GM19467 (cell line): ENCODE results near the gene PRR29.
"Not testable (repeated sequence)": the region's sequence is repeated elsewhere in the genome, so short reads cannot be mapped to it uniquely, and the experiment has no call there.

Experiments
- ATAC-seq: cut with Tn5 transposase; IDR thresholded peaks from one replicate; pipeline ENCODE4 v1.9.1; 2021; ENCODE audit warnings: mild to moderate bottlenecking, moderate library complexity; ENCODE audit not compliant: unreplicated experiment

PRR29 gene

DNA sequence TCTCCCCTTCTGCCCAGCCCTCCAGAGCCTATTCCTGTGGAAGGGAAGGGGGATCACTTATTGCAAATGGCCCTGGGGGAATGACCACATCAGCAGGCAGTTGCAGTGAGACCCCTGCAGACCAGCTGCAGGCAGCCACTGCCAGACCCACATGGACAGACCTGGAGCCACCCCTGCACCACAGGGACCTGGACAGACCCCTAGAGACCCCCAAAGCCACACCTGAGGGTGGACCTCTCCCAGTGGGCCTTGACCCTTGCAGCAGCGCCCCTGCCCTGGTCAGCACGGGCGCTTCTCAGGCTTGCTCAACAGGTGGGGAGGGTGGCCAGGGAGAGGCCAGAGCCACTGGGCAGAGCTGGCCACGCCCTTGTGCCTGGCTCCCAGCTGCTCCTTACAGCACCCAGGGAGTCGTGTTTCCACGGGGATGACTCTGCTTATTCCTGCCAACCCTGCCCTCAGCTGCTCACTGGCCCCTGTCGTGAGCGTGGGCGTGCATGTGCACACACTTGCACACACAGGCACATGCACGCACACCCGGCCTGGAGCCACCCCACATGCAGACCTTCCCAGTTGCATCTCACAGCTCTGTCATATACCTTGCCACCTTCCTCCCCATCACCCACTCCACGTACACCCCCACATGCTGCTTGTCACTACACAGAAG lies 24.1 kb upstream of the PRR29 start:
- ATAC-seq = no peak

DNA sequence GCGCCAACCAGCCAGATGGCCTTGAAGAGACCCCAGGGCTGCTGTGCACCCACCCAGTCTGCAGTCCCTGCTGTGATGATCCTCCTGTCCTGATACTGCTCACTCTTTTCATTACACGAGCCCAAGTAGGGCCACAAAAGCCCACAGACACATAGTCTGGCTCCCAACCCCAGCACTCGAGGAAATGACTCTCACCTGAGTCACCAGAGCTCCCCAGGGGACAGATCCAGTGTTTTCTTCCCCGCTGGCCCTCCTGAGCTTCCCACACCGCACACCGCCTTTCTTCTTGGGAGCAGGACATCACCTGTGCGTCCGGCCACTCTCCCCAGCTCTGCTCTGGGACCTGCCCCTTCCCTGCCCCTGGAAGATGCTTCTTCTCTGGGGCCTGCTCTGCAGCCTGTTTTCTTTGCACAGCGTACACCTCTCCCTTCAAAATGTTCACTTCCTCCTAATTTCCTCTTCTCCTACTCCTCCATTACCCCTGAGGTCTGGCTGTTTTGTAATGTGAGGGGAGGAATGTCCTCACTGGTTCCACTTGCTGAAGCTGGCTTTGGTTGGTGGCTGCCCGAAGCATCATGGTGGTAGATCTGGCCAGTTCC lies 23.5 kb upstream of the PRR29 start:
- ATAC-seq = no peak

DNA sequence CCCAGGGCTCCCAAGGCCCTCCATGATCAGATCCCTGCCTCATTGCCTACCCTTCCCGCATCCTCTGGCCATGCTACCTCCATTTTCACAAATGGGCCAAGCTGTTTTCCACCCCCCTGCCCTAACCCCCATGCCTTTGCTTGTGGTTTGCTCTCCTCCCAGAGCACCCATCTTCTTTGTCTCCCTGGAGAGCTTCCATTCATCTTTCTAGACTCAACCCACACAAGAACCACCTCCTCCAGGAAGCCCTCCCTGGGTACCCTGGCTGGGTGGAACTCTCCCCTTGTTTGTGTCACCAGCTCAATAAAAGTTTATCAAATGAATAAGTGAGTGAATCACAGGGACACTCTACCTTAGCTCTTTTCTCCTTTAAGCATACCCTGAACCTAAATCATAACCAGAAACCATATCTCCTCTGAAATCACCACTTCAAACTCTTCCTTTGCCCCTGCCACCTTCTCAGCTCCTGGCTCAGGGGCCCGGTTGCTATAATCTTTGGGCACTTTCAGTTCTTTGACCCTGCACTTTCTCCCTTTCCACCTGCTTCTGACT lies 22.5 kb upstream of the PRR29 start:
- no peak for ATAC-seq

DNA sequence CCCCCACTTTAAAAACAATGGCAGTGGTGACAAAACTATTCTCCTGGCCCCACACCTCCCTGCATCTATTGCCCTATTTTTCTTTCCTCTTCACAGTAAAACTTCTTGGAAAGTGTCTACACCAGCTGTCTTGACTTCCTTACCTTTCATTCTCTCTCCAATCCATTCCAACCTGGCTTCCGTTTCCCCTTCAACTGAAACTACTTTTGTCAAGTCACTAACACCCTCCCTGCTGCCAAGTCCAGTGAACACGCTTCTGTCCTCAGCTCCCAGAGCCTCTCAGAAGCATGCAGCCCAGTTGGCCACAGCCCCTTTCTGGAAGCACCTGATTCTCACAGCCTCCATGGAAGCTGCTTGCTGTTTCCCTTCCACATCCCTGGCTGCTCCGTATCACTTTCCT lies 21.4 kb upstream of the PRR29 start:
- no peak for ATAC-seq

DNA sequence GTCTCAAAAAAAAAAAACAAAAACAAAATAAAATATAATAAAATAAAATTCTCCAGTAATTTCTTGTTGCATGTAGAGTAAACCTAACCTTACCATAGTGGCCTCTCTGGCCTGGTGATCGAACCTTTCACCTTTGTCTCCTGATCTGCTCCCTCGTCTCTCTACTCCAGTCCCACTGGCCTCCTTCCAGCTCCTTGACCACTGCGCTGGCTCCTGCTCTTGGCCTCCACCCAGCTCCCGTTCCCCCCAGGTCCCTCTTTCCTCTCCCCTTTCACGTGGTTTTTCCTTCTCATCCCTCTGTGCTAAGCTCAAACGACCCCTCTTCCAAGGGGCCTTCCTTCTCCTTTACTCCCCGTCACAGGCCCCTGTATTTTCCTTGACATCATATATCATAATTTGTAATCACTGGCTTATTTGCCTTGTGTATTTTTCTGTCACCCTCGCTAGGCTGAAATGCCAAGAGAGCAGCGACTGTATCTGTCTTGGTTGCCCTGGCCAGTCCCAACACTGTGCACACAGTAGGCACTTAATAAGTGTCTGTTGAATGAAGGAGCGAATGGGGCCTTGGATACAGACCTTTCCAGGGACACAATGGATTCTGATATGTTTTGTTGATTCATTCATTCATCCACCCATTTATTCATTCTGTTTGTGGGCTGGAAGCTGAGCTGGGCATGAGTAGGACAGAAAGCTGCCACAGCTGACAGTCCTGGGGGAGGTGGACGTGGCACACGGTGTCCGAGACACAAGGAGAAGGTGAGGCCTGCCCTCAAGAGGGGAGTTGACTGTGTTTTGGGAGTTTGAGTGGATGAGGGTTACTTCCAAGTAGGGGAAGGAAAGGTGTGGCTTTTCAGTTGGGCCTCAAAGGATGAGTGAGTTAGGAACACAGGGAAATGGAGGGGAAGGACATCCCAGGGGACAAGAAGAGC lies 19.6 kb upstream of the PRR29 start:
- ATAC-seq = no peak

DNA sequence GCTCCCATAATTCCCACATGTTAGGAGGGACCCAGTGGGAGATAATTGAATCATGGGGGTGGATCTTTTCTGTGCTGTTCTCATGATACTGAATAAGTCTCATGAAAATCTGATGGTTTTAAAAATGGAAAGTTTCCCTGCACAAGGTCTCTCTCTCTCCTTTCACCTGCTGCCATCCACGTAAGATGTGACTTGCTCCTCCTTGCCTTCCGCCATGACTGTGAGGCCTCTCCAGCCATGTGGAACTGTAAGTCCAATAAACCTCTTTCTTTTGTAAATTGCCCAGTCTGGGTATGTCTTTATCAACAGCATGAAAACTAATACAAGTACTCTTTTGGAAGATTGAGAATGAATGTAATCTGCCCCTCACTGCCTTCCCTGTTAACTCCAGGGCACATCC lies 15.5 kb upstream of the PRR29 start:
- ATAC-seq = not testable (repeated sequence)

DNA sequence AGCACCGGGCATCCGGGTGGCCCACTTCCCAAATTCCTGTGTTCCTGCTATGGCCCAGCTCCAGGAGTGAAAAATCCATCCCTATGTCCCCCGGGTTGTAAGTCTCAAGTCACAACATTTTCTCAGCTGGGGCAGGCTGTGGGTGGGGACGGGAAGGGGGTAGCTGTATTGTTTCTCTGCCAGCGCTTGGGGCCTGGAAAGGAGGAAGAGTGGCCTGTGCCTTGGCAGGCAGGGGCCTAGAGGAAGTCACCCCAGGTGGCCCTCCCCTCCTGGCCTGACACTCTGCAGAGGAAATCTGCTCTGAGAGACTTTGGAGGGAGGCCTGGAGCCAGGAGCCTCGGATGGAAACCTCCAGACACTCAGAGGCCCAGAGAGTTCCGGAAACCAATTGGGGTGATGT lies 14.8 kb upstream of the PRR29 start:
- no peak for ATAC-seq

DNA sequence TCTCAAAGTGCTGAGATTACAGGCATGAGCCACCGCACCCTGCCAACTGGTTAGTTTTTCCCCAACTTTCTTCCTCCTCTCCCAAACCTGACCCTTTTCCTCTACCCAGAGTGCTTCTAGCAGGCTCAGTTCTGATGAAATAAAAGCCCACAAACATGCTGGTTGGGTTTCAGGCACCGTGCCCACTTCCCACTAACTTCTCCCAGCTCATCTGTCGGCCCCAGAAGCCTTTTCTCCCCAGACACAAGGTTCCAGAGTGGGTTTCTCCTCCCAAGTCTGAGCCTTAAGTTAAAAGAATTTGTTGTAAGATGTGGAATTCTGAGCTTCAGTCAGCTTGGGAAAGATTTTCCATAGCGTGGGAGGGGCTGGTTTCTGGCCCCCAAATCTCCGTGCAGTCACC lies 13.9 kb upstream of the PRR29 start:
- no peak for ATAC-seq

DNA sequence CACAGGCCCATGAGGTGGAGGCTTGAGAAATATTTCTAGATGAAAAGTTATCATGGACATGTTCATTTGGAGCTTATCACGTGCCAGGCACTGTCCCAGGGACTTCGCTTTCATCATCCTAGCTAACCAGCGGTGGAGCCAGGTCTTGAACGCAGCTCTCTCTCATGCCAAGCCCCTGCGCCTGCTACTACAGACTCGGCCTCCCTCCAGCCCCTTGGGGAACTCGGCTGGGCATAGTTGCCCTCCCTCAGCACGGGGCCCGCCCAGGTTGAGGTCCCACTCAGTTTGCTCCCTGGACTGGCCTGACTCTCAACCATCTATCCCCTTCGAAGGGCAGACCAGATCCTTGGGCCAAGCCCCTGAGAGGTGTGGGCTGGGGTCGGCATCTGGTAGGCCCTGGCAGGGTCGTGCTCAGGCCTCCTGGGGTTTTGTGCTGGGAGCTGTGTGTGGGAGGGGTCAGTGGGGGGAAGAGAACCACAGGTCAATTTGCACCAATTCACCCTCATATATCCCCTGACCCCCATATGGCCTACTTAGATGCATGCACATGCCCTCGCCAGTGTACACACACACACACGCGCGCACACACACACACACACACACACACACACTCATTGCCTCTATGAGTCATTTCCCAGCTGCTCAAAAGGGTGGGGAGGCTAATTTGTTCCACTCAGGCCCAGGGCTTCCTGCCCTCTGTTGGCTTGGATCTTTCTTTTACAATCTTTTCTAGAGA lies 13.3 kb upstream of the PRR29 start:
- no peak for ATAC-seq

DNA sequence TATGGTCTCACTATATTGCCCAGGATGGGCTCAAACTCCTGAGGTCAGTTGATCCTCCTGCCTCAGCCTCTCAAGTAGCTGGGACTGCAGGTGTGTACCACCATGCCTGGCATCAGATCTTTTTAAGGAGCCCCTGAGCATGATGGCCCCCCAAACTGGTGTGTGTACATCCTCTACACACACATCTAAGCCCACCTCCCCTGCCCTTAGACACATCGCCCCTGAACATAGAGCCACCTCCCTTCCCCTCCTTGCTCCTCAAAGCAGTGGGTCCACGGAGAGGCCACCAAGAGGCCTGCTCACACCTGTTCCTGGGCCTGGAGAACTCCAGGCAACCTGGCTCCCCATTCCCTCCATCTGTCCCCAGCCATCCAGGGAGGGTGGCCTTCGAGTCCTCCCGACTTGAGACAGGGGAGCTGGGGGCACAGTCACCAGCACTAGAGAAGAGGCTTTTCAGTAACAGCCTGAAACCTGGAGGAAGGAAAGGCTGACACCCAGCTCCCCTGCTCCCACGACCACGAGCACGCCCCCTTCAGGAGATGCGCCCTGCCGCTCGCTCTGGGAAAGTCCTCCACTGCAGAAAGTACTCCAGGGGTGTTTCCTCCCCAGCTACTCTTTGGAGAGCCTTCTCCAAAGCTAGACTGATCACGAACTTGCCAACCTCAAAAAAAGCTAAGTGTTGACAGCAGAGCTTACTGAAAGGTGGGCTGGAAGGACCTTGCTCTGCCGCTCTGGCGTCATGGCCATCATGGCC lies 12.6 kb upstream of the PRR29 start:
- ATAC-seq = no peak

DNA sequence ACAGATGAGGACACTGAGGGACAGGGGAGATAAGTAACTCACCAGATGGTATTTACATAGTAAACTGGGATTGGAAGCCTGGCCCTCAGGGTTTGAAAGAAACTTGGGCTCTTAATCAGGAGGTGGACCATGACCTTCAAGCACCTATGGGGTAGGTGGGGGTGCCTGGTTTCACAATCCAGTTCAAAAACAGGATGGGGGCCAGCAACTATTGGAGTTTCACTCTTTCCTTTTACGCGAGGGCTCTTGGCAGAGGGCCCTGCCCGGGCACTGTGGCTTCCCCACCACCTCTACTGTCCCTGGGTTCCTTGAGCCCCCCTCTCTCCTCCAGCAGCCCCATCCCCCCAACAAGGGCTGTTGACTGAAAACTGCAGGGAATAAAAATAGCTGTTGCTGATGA lies 11.3 kb upstream of the PRR29 start:
- ATAC-seq = no peak

DNA sequence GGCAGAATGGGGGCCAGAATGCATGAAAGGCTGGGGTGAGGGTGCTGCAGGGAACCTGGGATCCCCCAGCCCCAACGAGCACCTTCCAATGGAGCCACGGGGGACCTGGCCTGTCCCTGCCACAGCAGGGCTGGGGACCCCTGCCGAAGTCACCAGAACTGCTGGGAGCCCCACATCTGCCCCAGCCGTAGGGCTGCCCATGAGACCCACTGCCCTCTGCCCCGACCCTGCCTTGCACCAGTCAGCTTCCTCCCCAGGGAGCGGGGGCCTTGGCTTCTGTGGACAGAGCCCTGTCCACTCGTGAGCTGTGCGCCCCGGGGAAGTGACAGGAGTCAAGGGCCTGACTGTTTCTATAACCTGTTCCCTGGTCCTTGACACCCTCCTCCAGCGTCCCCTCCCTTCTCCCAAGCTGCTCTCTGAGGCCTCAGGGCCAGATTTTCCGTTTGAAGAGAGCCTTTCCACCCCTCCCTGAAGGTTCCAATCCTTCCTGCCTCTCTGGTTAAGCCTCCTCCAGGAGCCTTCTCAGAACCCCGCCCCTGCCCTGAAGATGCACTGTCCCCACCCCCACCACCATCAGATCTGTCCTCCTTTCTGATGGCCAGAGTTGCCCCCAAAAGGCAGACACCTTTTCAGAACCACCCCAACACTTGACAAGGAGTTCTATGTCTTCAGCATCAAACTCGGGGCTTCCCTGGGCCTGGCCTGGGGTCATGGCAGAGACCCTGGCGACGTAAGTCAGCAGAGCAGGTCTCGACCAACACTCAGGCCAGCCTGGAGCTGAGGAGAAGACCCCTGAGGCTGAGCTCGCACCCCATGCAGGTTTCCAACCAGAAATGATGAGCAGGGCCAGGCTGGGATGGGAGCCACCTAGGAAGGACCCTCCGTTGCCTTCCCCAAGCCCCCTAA lies 10.7 kb upstream of the PRR29 start:
- no peak for ATAC-seq

DNA sequence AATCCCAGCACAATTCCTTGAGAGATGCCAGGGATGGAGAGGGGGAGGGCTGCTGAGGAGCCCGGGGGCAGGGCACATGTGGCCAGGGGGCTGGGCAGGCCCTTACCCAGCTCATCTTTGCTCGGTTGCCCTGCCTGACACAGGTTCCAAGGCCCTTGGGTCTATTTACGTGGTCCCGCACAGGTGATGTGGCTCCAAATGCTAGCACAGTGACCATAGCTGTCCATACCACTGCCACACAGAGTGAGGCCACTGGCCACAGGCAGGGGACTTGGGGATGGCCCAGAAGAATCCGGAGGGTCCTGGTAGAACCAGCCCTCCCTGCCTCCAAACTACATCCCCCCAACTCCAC lies 10.0 kb upstream of the PRR29 start:
- ATAC-seq = no peak

DNA sequence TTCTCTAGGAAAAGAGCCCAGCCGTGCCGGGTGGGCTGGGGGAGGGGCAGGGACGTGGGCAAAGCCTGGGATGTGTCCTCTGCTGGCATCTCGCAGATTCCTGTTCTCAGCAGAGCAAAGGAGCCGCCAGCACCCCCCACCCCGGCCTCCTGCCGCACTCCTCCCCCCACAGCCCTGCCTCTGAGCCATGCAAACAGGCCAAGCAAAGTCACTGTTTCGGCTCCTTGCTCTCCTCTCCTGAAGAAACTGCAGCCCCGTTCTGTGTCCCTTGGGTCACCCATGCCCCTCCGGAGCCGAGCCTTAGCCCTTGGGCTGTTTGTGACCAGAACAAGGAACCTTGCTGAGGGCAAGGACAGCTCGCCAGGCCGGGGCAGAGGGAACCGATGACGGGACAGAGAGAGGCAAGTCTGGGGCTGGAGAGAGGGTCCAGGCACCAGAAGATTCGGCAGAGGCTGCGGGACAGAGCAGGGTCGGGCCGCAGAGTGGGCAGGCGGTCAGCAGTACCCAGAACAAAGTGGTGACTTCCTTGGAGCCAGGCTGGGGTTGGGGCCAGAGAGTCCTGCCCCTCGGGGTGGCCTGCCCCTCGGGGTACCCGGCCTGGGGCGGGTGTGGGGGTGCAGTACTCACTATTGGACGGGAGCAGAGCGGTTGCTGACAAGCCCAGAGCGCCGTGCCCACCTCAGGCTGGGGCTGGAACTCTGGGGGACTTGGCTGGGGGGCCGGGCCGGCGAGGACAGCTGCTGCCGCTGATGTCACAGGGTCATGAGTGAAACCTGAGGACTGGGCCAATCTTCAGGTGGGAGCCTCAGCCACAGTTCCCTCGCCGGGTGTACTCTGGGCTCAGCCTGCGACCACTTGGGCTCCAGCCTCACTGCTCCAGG lies 9.2 kb upstream of the PRR29 start:
- no peak for ATAC-seq

DNA sequence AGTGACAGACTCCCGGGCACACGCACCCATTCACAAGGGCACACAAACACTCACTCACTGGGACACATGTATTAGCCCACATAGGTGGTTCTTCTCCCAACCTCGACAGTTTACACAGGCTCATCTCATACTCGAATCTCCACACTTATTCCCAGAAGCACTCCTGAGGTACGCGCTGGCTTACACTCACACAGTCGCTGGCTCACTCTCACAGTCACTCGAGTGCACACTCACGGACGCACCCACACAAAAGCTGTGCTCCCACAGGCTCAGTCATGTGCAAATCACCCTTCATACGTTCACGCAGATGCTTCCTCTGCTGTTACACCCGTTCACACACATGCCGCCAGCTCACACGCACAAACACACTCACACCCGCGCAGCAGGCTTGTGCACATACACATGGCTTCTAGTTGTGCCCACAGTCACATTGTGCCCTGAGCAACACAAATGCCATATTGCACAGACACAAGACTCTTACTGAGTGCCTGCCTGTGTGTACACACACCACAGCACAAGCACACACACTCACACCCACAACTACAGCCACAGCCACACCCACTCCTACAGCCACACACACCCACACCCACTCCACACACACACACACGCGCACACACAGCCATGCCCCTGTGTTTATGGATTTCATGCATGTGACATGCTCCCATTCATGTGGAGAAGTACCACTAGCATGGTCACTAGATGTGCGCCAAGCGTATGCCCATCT lies 8.4 kb upstream of the PRR29 start:
- no peak for ATAC-seq

DNA sequence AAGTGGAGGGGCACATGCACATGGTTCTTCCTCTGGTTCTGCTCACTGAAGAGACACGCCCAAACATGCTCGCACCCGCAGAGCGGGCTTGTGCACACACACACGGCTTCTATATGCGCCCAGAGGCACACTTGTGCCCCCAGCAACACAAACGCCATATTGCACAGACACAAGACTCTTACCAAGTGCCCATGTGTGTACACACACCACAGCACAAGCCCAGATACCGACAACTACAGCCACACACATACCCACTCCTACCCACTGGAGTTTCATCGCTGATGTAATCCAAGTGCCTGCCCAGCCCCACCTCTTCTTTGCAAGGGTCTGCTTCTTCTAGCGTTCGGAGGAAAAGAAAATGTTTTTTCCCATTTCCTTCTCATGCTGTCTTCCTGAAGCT lies 6.5 kb upstream of the PRR29 start:
- ATAC-seq = no peak

DNA sequence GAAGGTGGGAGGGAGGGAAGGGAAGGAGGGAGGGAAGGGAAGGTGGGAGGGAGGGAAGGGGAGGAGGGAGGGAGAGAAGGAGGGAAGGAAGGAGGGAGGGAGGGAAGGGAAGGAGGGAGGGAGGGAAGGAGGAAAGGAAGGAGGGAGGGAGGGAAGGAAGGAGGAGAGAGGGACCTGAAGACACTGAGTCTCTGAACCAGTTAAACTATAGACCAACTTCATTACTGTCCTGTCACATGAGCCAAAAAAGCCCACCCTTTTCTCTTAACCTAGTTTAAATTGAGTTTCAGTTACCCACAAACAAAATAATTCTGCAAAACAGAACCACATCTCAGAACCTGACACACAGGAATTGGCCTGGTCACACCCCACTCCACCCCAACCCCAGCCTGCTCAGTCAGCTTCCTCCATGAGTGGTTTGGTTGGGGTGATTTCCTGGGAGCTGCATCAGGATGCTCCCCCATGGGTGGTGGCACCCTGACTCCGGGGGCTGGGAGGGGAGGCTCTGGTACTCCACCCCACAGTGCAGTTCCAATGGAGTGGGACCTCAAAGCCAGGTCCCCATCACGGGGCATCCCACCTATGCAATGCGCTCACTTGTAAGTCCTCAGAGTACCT lies 4.7 kb upstream of the PRR29 start:
- ATAC-seq = no peak
